Renal cortex interstitium (tissue), 11 donors: ENCODE data around the gene C8G. TPM values are rescaled to one million over a fixed set of nuclear protein-coding genes. Genes with fewer than 3 reads are reported as not detected.

Experiments
- DNase-seq, 11 donors: peaks; one replicate each; pipeline ENCODE4 v3.0.0-alpha.2; 2013; ENCODE audit warnings: low read depth in 9 of 11, low spot score in 4 of 11; ENCODE audit errors: extremely low read depth in 1 of 11
- polyA plus RNA-seq, 3 donors: library from polyadenylated mRNA; unstranded; fragments of 120-200 nt; gene quantifications; one replicate each; pipeline ENCODE4 v1.2.1, GENCODE V29; 2013; ENCODE audit not compliant: insufficient read length in 3 of 3

Gene C8G
- polyA plus RNA-seq, 3 donors = 0.44 to 1.4 (median 0.57) TPM

GRCh38 chr9:136960938-136961275 is 15.9 kb downstream of the C8G start:
- no peak for DNase-seq

- no peak for DNase-seq
Observed at GRCh38 chr9:136961279-136962065, 16.4 kb downstream of the C8G start.

GRCh38 chr9:136962163-136962562 is 17.1 kb downstream of the C8G start:
- DNase-seq = no peak

- DNase-seq = no peak
Observed at GRCh38 chr9:136962701-136963248, 17.7 kb downstream of the C8G start.

GRCh38 chr9:136963341-136963740 is 18.3 kb downstream of the C8G start:
- no peak for DNase-seq

- DNase-seq = no peak
Observed at GRCh38 chr9:136963751-136964150, 18.7 kb downstream of the C8G start.

- no peak for DNase-seq
Observed at GRCh38 chr9:136964171-136964689, 19.2 kb downstream of the C8G start.

GRCh38 chr9:136964833-136965422 is 19.9 kb downstream of the C8G start:
- no peak for DNase-seq

GRCh38 chr9:136965771-136966484 is 20.9 kb downstream of the C8G start:
- no peak for DNase-seq

- no peak for DNase-seq
Observed at GRCh38 chr9:136968333-136969127, 23.5 kb downstream of the C8G start.

- no peak for DNase-seq
Observed at GRCh38 chr9:136969150-136969549, 24.1 kb downstream of the C8G start.

- no peak for DNase-seq
Observed at GRCh38 chr9:136969774-136970173, 24.7 kb downstream of the C8G start.

GRCh38 chr9:136970361-136970760 is 25.3 kb downstream of the C8G start:
- no peak for DNase-seq

GRCh38 chr9:136971746-136972145 is 26.7 kb downstream of the C8G start:
- DNase-seq = no peak

GRCh38 chr9:136972335-136972734 is 27.3 kb downstream of the C8G start:
- no peak for DNase-seq

- DNase-seq = no peak
Observed at GRCh38 chr9:136972743-136973142, 27.7 kb downstream of the C8G start.

- DNase-seq = no peak
Observed at GRCh38 chr9:136973618-136974617, 28.9 kb downstream of the C8G start.
